ENCODE results near the gene IL4R. TPM values are rescaled to one million over a fixed set of nuclear protein-coding genes. Genes with fewer than 3 reads are reported as not detected.

Gene IL4R
- total RNA-seq, 1 experiment from 2014 or later, result 17.5 TPM

DNA sequence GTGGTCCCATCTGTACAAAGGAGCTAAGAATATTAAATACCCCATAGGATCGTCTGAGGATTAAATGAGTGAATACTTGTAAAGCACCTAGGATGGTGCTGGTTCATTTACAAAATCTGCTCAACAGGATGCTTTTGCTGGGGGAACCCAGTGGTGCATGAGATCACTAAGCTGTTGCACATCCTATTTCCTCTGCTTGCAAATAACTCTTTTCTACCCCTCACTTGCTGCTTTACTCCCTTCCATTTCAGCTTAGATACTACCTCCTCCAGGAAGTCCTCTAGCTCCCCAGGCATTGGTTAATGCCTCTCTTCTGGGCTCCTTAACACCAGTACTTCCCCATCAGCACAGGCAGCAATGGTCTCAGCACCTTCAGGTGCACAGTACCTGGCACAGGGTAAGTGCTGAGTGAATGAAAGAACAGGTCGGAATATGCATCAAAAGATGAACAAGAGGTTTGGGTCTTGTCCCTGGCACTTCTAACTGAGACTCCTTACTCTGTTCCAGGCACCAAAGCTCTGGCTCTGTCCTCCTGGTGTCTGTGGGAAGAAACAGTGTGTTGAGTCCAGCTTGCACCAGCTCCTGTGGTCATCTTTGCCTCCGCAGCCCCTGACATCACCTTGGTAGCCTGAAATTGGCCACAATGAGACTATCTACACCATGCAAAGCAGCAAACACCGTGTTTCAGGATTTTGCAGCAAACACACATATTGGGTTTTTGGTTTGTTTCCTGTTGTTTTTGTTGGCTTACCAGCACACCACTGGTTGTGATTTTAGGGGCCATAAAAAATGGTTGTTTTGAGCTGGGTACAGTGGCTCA is 64.1 kb downstream of the IL4R start:
- no peak overlapping the region for H3K4me3 ChIP-seq (ENCODE audit: insufficient read depth, low read depth, low read length)
- no peaks in the 10 kb centered on the region for H3K27me3 ChIP-seq (ENCODE audit: control insufficient read depth, insufficient read depth, low read length)
- no peak for DNase-seq
- H3K36me3 ChIP-seq (replicated peaks; ENCODE audit: control insufficient read depth, insufficient read depth, low read length), result no peaks in the 10 kb centered on the region

DNA sequence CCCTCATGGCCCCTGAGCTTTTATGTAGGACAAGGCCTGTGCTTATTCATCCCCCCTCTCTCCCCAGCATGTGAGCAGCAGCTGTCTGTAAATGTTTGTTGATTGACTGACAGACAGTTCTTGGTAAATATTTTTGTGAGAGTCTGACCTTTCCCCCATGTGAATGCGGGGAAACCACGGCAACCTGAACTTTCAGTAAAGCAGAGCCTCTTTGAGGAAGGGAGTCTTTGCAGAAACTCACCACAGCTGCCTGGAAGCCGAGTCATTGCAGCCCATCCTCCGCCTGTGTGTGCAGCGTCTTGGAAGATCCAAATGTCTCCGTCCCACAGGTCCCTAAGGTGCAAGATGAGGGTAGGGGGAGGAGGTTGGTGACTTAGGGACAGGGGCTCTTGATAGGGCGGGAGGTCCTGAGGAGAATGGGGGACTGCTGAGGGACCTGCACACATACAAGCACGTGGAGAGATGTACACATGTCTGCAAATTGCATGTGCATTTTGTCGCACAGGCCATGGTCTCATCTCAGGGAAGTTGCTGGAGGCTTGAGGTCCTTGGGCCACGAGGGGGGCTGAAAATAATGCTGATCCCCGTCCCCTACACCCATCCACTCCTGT is 65.2 kb downstream of the IL4R start:
- no peaks in the 10 kb centered on the region for H3K36me3 ChIP-seq (replicated peaks; ENCODE audit: control insufficient read depth, insufficient read depth, low read length)
- no peaks in the 10 kb centered on the region for H3K27me3 ChIP-seq (ENCODE audit: control insufficient read depth, insufficient read depth, low read length)
- DNase-seq, result no peak
- H3K4me3 ChIP-seq (ENCODE audit: insufficient read depth, low read depth, low read length), result no peak overlapping the region

DNA sequence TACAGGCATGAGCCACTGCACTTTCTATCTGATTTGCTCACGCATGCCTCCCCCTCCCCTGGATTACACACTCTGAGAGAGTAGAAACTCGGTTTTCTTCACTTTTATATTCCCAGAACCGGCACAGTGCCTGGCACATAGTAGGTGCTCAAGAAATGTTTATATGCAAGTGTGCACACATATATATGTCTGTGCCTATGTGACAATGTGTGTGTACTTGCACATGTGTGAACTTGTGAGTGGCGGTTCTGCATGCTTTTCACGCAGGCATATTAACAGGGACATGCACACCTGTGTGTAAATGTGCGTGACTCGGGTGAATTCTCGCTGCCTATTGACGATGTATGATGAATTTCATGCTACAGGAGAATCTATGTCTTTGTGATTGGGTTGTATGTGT is 66.1 kb downstream of the IL4R start:
- H3K27me3 ChIP-seq (ENCODE audit: control insufficient read depth, insufficient read depth, low read length), result no peaks in the 10 kb centered on the region
- no peak for DNase-seq
- no peak overlapping the region for H3K4me3 ChIP-seq (ENCODE audit: insufficient read depth, low read depth, low read length)
- H3K36me3 ChIP-seq (replicated peaks; ENCODE audit: control insufficient read depth, insufficient read depth, low read length), result no peaks in the 10 kb centered on the region

DNA sequence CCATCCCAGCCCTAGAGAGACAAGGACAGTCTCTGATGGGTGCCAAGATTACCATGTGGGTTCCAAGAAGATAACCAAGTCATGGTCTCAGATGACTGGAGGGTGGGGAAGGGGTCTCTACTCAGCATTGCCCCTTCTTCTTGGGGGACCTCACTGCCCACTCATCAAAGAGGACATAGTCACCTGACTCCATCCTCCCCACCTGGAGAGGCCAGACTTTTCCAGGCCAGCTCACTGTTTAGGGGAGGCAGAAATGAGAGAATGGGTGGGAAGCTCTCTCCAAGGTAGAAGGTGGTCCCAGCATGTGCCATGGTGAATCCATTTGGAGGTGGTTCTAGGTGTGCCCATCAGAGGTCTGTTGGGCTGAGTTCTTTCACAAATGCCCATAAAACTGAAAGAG is 67.5 kb downstream of the IL4R start:
- no peak overlapping the region for H3K4me3 ChIP-seq (ENCODE audit: insufficient read depth, low read depth, low read length)
- no peaks in the 10 kb centered on the region for H3K27me3 ChIP-seq (ENCODE audit: control insufficient read depth, insufficient read depth, low read length)
- no peaks in the 10 kb centered on the region for H3K36me3 ChIP-seq (replicated peaks; ENCODE audit: control insufficient read depth, insufficient read depth, low read length)
- DNase-seq, result no peak

DNA sequence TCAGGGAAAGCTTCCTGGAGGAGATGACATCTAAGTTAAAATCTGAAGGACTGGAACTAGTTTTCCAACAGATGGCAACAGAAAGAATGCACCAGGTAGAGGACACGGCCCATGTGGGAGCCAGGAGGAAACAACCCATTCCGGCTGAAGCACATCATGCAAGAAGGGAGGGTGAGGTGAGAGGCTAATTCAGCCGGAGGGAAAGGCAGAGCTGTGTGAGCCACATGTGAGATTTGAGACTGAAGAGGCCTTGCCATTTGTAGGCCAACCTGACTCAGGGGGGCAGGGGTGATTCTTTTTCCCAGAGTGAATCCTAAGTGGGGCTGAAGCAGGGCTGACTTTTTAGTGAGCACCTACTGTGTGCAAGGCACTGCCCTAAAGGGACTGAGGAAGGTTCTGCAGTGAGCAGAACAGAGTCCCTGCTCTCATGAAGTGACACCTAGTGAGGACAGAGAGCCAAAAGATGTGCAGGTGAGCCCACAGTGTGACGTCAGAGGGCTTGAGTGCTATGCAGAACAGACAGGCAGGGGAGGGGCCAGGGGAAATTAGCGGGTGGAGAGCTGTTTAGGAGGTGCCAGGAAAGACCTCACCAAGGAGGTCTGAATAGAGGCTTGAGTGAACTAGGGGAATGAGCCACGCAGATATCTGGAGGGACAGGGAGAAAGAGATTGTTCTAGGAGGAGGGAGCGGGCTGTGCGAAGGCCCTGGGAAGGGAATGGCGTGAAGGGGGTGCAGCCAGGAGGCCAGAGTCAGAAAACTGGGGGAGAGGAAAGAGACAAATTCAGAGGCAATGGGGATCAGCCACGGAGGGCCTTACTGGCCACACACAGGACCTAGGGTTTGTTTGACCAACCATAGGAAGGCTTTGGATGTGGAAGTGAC is 68.4 kb downstream of the IL4R start:
- no peaks in the 10 kb centered on the region for H3K36me3 ChIP-seq (replicated peaks; ENCODE audit: control insufficient read depth, insufficient read depth, low read length)
- no peak overlapping the region for H3K4me3 ChIP-seq (ENCODE audit: insufficient read depth, low read depth, low read length)
- no peak for DNase-seq
- no peaks in the 10 kb centered on the region for H3K27me3 ChIP-seq (ENCODE audit: control insufficient read depth, insufficient read depth, low read length)

DNA sequence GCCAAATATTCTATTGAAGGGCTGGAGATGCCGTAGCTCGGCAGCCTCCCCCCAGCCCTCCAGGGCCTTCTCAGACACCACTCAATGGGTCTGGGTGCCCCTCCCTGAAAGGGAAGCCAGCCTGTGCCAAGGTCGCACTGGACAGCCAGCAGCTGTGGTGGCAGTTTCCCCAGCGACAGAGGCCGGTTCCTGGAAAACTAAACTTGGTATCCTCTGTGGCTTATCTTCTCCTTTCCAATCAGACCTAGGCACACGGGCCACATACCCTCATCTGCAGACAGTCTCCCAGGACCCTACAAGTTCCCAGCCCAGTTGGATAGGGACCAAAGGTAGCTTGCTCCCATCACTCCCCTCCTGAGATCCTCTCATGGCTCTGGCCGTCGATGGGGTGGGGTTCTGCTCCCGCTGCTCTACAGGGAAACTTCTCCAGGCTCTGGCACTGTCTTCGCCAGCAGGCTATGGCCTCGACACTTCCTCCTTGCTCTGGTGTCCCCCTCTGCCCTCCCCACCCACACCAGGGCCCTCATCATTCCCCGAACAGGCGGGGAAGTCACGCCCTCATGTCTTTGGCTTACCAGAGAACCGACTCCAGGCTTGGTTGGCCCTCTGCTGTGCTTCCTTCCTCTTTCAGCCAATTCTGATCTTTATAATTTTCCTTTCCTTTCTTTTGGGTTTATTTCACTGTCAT is 69.9 kb downstream of the IL4R start:
- no peak overlapping the region for H3K4me3 ChIP-seq (ENCODE audit: insufficient read depth, low read depth, low read length)
- H3K27me3 ChIP-seq (ENCODE audit: control insufficient read depth, insufficient read depth, low read length), result no peaks in the 10 kb centered on the region; the same call in 1 of the 2 replicates
- no peaks in the 10 kb centered on the region for H3K36me3 ChIP-seq (replicated peaks; ENCODE audit: control insufficient read depth, insufficient read depth, low read length)
- no peak for DNase-seq

DNA sequence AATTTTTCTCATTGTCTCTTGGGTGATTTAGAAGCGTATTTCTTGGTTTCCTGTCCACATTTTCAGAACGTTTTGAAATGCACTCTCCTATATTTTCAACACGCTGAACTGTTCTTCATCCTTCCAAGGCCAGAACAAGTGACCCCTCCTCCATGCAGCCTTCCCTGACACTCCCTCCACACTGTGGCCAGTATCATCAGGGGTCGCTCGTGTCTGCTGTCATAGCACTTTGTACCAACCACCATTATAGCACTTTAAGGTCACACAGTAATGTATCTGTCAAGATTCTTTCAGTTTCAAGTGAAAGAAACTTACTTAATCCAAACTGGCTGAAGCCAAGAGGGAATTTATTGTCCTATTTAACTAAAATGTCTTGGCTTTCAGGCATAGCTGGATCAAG is 70.7 kb downstream of the IL4R start:
- H3K36me3 ChIP-seq (replicated peaks; ENCODE audit: control insufficient read depth, insufficient read depth, low read length), result no peaks in the 10 kb centered on the region
- no peak for DNase-seq
- no peak overlapping the region for H3K4me3 ChIP-seq (ENCODE audit: insufficient read depth, low read depth, low read length)
- H3K27me3 ChIP-seq (ENCODE audit: control insufficient read depth, insufficient read depth, low read length), result no peaks in the 10 kb centered on the region; the same call in 1 of the 2 replicates

DNA sequence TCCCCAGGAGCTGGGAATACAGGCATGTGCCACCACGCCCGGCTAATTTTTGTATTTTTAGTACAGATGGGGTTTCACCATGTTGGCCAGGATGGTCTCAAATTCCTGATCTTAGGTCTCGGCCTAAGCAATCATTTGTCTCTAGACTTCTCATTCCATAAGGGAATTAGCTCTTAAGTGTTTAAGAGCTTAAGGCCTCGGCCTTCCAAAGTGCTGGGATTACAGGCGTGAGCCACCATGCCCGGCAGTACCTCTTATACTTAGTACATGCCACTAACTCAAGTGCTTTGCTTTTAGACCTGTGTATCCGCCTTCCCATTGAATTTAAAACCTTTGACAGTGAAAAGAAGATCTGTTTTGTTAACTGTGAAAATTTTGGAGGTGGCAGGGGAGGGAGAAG is 71.6 kb downstream of the IL4R start:
- no peak for DNase-seq
- Histone ChIP-seq H3K36me3 (replicated peaks; ENCODE audit: control insufficient read depth, insufficient read depth, low read length) (no peaks in the 10 kb centered on the region), H3K4me3 (ENCODE audit: insufficient read depth, low read depth, low read length) (no peak overlapping the region), H3K27me3 (ENCODE audit: control insufficient read depth, insufficient read depth, low read length) (no peaks in the 10 kb centered on the region; the same call in 1 of the 2 replicates)

DNA sequence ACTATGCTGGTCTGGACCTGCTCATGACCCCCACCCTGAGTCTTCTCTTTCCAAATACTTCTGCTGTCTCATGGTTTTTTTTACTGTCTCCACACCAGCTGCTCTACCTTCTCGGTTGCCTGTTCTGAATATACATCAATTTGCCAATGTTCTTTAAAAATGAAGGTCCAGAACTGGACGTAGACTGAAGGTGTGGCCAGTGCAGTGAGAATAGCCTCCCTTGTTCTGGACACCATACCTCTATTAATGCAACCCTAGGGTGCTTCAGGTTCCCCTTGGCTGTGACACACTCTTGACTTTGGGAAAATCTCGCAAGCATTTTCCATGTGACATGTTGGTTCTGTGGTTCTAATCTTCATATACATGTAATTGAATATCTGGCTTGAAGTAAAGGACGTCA is 72.9 kb downstream of the IL4R start:
- Histone ChIP-seq H3K4me3 (ENCODE audit: insufficient read depth, low read depth, low read length) (no peak overlapping the region), H3K36me3 (replicated peaks; ENCODE audit: control insufficient read depth, insufficient read depth, low read length) (no peaks in the 10 kb centered on the region), H3K27me3 (ENCODE audit: control insufficient read depth, insufficient read depth, low read length) (no peaks in the 10 kb centered on the region; the same call in 1 of the 2 replicates)
- DNase-seq, result no peak

DNA sequence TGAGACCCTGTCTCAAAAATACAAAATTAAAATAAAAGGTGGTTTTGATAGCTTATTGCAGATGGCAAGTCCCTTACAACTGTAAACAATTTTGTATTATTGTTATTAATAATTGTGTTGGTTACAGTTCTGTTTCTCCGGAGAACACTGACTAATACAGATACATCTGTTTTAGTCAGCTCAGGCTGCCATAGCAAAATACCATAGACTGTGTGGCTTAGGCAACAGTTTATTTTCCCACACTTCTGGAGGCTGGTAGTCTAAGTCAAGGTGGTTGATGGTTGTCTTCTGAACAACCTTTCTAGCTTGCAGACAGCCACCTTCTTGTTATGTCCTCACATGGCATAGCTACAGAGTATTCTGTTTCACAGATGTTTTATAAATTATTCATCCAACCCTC is 74.0 kb downstream of the IL4R start:
- Histone ChIP-seq H3K36me3 (replicated peaks; ENCODE audit: control insufficient read depth, insufficient read depth, low read length) (no peaks in the 10 kb centered on the region), H3K27me3 (ENCODE audit: control insufficient read depth, insufficient read depth, low read length) (no peaks in the 10 kb centered on the region; the same call in 1 of the 2 replicates), H3K4me3 (ENCODE audit: insufficient read depth, low read depth, low read length) (no peak overlapping the region)
- no peak for DNase-seq

DNA sequence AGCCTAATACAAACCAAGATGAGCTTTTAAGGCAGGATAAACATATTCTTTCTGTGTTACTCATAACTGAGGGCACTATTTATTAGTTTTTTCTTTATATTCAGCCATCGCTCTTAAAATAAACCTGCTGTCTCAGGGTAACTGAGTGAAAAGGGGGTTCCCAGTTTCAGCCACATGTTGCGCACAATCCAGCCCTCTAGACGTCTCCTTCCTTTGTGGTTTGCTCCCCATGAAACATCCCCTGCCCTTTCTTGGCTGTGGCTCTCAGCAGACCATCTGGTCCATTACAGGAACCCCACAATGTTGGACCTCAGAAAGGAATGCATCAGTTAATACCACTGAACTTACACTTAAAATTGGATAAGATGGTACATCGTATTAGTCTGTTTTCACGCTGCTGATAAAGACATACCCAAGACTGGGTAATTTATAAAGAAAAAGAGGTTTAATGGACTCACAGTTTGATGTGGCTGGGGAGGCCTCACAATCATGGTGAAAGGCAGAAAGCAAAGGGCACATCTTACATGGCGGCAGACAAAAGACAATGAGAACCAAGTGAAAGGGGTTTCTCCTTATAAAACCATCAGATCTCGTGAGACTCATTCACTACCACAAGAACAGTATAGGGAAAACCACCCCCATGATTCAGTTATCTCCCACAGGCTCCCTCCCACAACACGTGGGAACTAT is 75.6 kb downstream of the IL4R start:
- no peak for DNase-seq
- no peaks in the 10 kb centered on the region for H3K36me3 ChIP-seq (replicated peaks; ENCODE audit: control insufficient read depth, insufficient read depth, low read length)
- H3K4me3 ChIP-seq (ENCODE audit: insufficient read depth, low read depth, low read length), result no peak overlapping the region
- H3K27me3 ChIP-seq (ENCODE audit: control insufficient read depth, insufficient read depth, low read length), result no peaks in the 10 kb centered on the region; the same call in 1 of the 2 replicates

DNA sequence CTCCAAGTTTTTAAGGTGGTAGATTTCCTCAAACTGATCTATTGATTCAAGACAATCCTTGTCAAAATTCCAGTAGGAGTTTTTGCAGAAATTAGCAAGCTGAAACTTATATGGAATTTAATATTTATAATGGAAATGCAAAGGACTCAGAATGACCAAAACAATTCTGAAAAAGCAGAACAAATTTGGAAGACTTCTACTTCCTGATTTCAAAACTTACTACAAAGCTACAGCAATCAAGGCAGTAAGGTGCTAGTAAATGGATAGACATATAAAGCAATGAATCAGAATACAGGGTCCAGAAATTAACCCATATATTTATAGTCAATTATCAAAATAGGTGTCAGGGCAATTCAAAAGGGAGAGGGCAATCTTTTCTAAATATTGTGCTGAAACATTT is 76.4 kb downstream of the IL4R start:
- H3K27me3 ChIP-seq (ENCODE audit: control insufficient read depth, insufficient read depth, low read length), result no peaks in the 10 kb centered on the region; the same call in 1 of the 2 replicates
- H3K4me3 ChIP-seq (ENCODE audit: insufficient read depth, low read depth, low read length), result no peak overlapping the region
- DNase-seq, result no peak

DNA sequence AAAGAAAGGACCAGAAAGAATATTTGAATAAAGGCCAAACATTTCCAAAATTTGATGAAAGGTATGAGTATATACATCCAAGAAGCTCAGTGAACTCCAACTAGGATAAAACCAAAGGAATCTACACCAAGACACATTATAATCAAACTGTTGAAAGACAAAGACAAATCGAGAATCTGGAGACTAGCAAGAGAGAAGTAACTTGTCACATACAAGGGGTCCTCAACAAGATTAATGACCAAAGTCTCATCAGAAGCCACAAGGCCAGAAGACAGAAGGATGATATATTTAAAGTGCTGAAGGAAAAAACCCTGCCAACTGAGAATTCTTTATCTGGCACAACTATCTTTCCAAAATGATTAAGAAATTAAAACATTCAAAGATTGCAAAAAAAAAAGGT is 78.9 kb downstream of the IL4R start:
- H3K27me3 ChIP-seq (ENCODE audit: control insufficient read depth, insufficient read depth, low read length), result no peaks in the 10 kb centered on the region; the same call in 1 of the 2 replicates
- no peaks in the 10 kb centered on the region for H3K36me3 ChIP-seq (replicated peaks; ENCODE audit: control insufficient read depth, insufficient read depth, low read length)
- no peak for DNase-seq
- no peak overlapping the region for H3K4me3 ChIP-seq (ENCODE audit: insufficient read depth, low read depth, low read length)

More for the DNA sequence above, 76.4 kb downstream of the IL4R start:
- H3K36me3 ChIP-seq (replicated peaks; ENCODE audit: control insufficient read depth, insufficient read depth, low read length), result no peaks in the 10 kb centered on the region

DNA sequence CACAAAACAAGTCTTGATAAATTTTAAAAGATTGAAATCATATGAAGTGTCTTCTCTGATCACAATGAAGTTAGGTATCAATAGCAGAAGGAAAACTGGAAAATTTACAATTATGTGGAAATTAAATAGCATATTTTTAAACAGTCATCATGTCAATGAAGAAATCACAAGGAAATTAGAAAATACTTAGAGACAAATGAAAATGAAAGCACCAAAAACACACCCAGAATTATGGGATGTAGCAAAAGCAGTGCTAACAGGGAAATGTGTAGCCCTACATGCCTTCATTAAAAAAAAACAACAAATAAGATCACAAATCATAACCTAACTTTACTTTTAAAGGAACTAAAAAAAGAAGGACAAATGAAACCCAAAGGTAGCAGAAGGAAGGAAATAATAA is 80.7 kb downstream of the IL4R start:
- no peaks in the 10 kb centered on the region for H3K36me3 ChIP-seq (replicated peaks; ENCODE audit: control insufficient read depth, insufficient read depth, low read length)
- H3K27me3 ChIP-seq (ENCODE audit: control insufficient read depth, insufficient read depth, low read length), result no peaks in the 10 kb centered on the region
- no peak for DNase-seq
- H3K4me3 ChIP-seq (ENCODE audit: insufficient read depth, low read depth, low read length), result no peak overlapping the region

All from H7 (cell line).